K562 (cell line): ENCODE results near the gene STXBP4. TPM values are rescaled to one million over a fixed set of nuclear protein-coding genes. Genes with fewer than 3 reads are reported as not detected.
"Not testable (repeated sequence)": the region's sequence is repeated elsewhere in the genome, so short reads cannot be mapped to it uniquely, and the experiment has no call there.

ENCODE experiments used
- ATAC-seq: fragments of 200-7000 bp; cut with Tn5 transposase; 3 replicates; pipeline ENCODE4 v1.9.1; 2020; ENCODE audit warnings: moderate library complexity
- BruUV-seq: library from RNA; stranded (reverse); fragments of 400-500 nt; replicated peaks from 2 replicates; lab custom pipeline; 2021; lab: Mats Ljungman, UMichigan
- CTCF ChIA-PET: fragments of 300-600 bp; formaldehyde crosslinking; extraction: SDS; loops from one replicate; lab custom pipeline; 2021; ENCODE audit warnings: low intra/inter-chr PET ratio; lab: Yijun Ruan, JAX
- POLR2A ChIA-PET: fragments of 300-600, 350-650 bp; sonication (Branson Sonifier 250); formaldehyde crosslinking; extraction: SDS; loops from one replicate; lab custom pipeline; 2021; ENCODE audit warnings: antibody characterized with exemption, inconsistent platforms; lab: Yijun Ruan, JAX
- DNase-seq, 4 experiments: peaks; one replicate each; pipeline versions ENCODE4 v3.0.0 to v3.0.0-alpha.2; 2011 to 2018; ENCODE audit warnings: low spot score in 3 of 4, mixed read lengths in 3 of 4; ENCODE audit errors: extremely low read depth in 1 of 4
- FAIRE-seq: peaks from 2 replicates; lab custom pipeline; 2011; peaks lifted over from hg19 to GRCh38; lab: Jason Lieb, UNC
- H2AFZ ChIP-seq: 2 replicates; pipeline ENCODE4 v1.6.0; 2011; ENCODE audit warnings: low read depth, low read length, control low read depth, inconsistent platforms
- H3K27ac ChIP-seq: fragments of 200-600 bp; 3 replicates; pipeline ENCODE4 v1.8.0; 2011; ENCODE audit warnings: low read depth, mild to moderate bottlenecking, control low read depth, inconsistent platforms, low read length, moderate library complexity, mixed read lengths; ENCODE audit errors: extremely low read depth
- H3K27me3 ChIP-seq, 2 experiments: fragments of 300-600 bp in 1 of 2; 2 replicates in 1 of 2; 3 replicates in 1 of 2; pipeline versions ENCODE4 v1.6.0 to v1.8.0; 2011; ENCODE audit warnings: inconsistent platforms in 2 of 2, low read length in 2 of 2, mild to moderate bottlenecking in 1 of 2, mixed read lengths in 1 of 2, moderate library complexity in 1 of 2; ENCODE audit not compliant: control insufficient read depth in 2 of 2, insufficient read depth in 2 of 2
- H3K36me3 ChIP-seq: fragments of 300-600 bp; 3 replicates; pipeline ENCODE4 v1.8.0; 2011; ENCODE audit warnings: mild to moderate bottlenecking, low read length, inconsistent platforms; ENCODE audit not compliant: control insufficient read depth, insufficient read depth
- H3K4me1 ChIP-seq, 2 experiments: fragments of 200-600 bp in 1 of 2; replicated peaks in 1 of 2; 2 replicates in 1 of 2; 3 replicates in 1 of 2; pipeline versions ENCODE4 v1.5.1 to v1.8.0; 2011; ENCODE audit warnings: inconsistent platforms in 2 of 2, low read length in 2 of 2, mild to moderate bottlenecking in 1 of 2, mixed read lengths in 1 of 2, moderate library complexity in 1 of 2; ENCODE audit not compliant: control insufficient read depth in 2 of 2, insufficient read depth in 2 of 2
- H3K4me2 ChIP-seq: 2 replicates; pipeline ENCODE4 v1.6.1; 2011; ENCODE audit warnings: low read length, control low read depth, inconsistent platforms, mixed read lengths; ENCODE audit not compliant: insufficient read depth
- H3K4me3 ChIP-seq: fragments of 200-600 bp; sonication (generic), shearing (Covaris generic); 2 replicates; pipeline ENCODE4 v1.5.1; 2016; ENCODE audit warnings: control low read depth, inconsistent platforms
- H3K79me2 ChIP-seq: fragments of 200-600 bp; 3 replicates; pipeline ENCODE4 v1.8.0; 2011; ENCODE audit warnings: low read length, inconsistent platforms; ENCODE audit not compliant: control insufficient read depth, insufficient read depth
- H3K9ac ChIP-seq, 2 experiments: 2 replicates each; pipeline versions ENCODE4 v1.6.0 to v1.6.1; 2011; ENCODE audit warnings: low read depth in 2 of 2, low read length in 2 of 2, control low read depth in 1 of 2, inconsistent platforms in 1 of 2, mild to moderate bottlenecking in 1 of 2, mixed read lengths in 1 of 2; ENCODE audit not compliant: insufficient read depth in 1 of 2
- H3K9me1 ChIP-seq: one replicate; pipeline ENCODE4 v1.6.0; 2011; ENCODE audit warnings: inconsistent platforms, mild to moderate bottlenecking, low read length, moderate library complexity; ENCODE audit not compliant: control insufficient read depth, insufficient read depth
- H3K9me3 ChIP-seq: replicated peaks from 2 replicates; pipeline ENCODE4 v1.5.1; 2011; ENCODE audit warnings: low read depth, low read length, inconsistent platforms; ENCODE audit not compliant: control insufficient read depth, insufficient read depth
- H4K20me1 ChIP-seq: replicated peaks from 2 replicates; pipeline ENCODE4 v1.6.1; 2011; ENCODE audit warnings: low read length, inconsistent platforms, mixed read lengths; ENCODE audit not compliant: control insufficient read depth, insufficient read depth
- HOXB6 ChIP-seq: fragments of 250-450 bp; sonication (Bioruptor Pico); IDR thresholded peaks from 2 replicates; pipeline ENCODE4 v1.5.1; 2022; ENCODE audit warnings: mild to moderate bottlenecking, borderline replicate concordance
- KLF6 ChIP-seq: fragments of 250-450 bp; sonication (Bioruptor Pico); IDR thresholded peaks from 2 replicates; pipeline ENCODE4 v1.4.0; 2020; ENCODE audit warnings: mild to moderate bottlenecking, moderate library complexity, borderline replicate concordance
- RFX1 ChIP-seq: fragments of 450-650 bp; IDR thresholded peaks from 2 replicates; pipeline ENCODE4 v1.6.1; 2016; ENCODE audit warnings: mild to moderate bottlenecking, moderate library complexity
- SMARCC2 ChIP-seq: fragments of 450-650 bp; IDR thresholded peaks from 2 replicates; pipeline ENCODE4 v1.6.1; 2017; ENCODE audit warnings: antibody characterized with exemption, moderate library complexity, mild to moderate bottlenecking, low read depth
- ZNF586 ChIP-seq: fragments of 450-650 bp; formaldehyde crosslinking; conservative IDR thresholded peaks from 2 replicates; pipeline ENCODE4 v1.4.0; 2020; ENCODE audit warnings: mild to moderate bottlenecking, moderate library complexity
- WGBS: fragments of 100-300 bp; shearing (Covaris generic); methylation state at CpG from one replicate; pipeline ENCODE4 v1.1.6; 2016; ENCODE audit warnings: low coverage, mixed read lengths; ENCODE audit not compliant: insufficient coverage; ENCODE audit errors: missing lambda C conversion rate; 5-methylcytosine and 5-hydroxymethylcytosine counted together
- in situ Hi-C: fragments of 300-500 bp; cut with MboI; formaldehyde crosslinking; loops from 4 replicates; pipeline ENCODE4 v1.15.0; 2018; ENCODE audit warnings: inconsistent platforms, mixed read lengths
- intact Hi-C: fragments of 100-400 bp; cut with micrococcal nuclease; formaldehyde crosslinking; loops from 2 replicates; pipeline ENCODE4 v1.14.2; 2022
- polyA plus RNA-seq, 8 experiments: library from polyadenylated mRNA; depleted of rRNA in 4 of 8; stranded (reverse) in 5 of 8; unstranded in 3 of 8; fragments of >200 nt; fragmentation: Nextera tagmentation in 2 of 8; fragmentation: Illumina TruSeq in 1 of 8; extraction: Ambion mirVana in 2 of 8; extraction: Trizol in 1 of 8; gene quantifications; 2 replicates each; pipeline versions ENCODE4 v1.2.1 to v1.2.3, GENCODE V29; 2011 to 2014; ENCODE audit warnings: inconsistent platforms in 1 of 8, missing spikeins in 1 of 8
- total RNA-seq, 7 experiments: library from RNA; depleted of rRNA in 6 of 7; stranded (reverse); fragments of >200 nt in 6 of 7; fragmentation: Illumina TruSeq in 2 of 7; extraction: Trizol in 2 of 7; gene quantifications; 2 replicates each; pipeline versions ENCODE4 v1.2.1 to v1.2.3, GENCODE V29; 2011 to 2021; ENCODE audit warnings: low replicate concordance in 1 of 7

STXBP4 gene
- total and polyA plus RNA-seq, 9 of the 15 experiments (the other 6 are each of a cell fraction or from before 2014, with no cell fraction given): 11.6 to 23.2 (median 18.5) TPM

DNA sequence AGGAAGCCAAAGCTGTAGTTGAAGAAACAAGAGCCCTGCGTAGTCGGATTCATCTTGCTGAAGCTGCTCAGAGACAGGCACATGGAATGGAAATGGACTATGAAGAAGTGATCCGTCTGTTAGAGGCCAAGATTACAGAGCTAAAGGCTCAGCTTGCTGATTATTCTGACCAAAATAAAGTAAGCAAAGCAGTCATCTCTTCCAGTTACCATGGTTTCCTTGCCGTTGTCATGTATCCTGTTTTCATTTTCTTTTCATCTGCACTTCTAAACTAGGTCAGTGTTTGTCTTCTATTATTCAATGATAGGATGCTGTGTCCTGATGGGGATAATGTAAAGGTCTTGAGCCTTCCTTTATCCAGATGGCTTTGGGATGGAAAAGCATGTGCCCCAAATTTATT is 104.3 kb downstream of the STXBP4 start:
- ChIA-PET CTCF (no interaction called here), POLR2A (no interaction called here)
- H3K36me3 ChIP-seq: peaks cover 5% of the 10 kb centered on the region; the same call in 2 of the 3 replicates
- no peak overlapping the region for H3K27ac ChIP-seq
- H3K9ac ChIP-seq: no peak overlapping the region
- in situ Hi-C loops: no loop called here
- intact Hi-C loops: no loop called here
- no peaks in the 10 kb centered on the region for H3K9me1 ChIP-seq
- no peak overlapping the region for H3K4me2 ChIP-seq
- H3K79me2 ChIP-seq: no peaks in the 10 kb centered on the region
- peaks cover 0 to 31% of the 10 kb centered on the region in 2 experiments; a peak in 3 of 5 replicates for H3K4me1 ChIP-seq
- H3K4me3 ChIP-seq: no peak overlapping the region
- WGBS: 98% methylated on average over 4 of the region's 4 CpGs
- H3K27me3 ChIP-seq: no peaks in the 10 kb centered on the region
- no peak for FAIRE-seq
- no peak overlapping the region for H2AFZ ChIP-seq
- no peaks in the 10 kb centered on the region for H4K20me1 ChIP-seq
- no peak for ATAC-seq
- no peak for DNase-seq
- no TSS peak for BruUV-seq
- no peaks in the 10 kb centered on the region for H3K9me3 ChIP-seq
- TF ChIP-seq HOXB6 (CRISPR knock-in tag) (no peak), RFX1 (peak; percentile 41; the same call in 1 of the 2 replicates), KLF6 (no peak), SMARCC2 (no peak), ZNF586 (CRISPR knock-in tag) (no peak)

DNA sequence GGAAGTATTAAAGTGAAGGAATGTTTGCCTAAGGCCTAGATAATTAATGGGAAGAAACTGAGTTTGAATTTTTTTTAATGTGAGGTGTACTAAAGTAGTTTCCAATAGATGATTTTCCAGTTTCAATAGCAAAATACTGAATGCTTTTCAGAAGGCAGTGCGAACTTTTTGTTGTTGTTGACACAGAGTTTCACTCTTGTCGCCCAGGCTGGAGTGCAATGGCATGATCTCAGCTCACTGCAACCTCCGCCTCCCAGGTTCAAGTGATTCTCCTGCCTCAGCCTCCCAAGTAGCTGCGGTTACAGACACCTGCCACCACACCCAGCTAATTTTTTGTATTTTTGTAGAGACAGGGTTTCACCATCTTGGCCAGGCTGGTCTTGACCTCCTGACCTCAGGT is 104.9 kb downstream of the STXBP4 start:
- CTCF ChIA-PET, POLR2A ChIA-PET, FAIRE-seq, H3K9ac ChIP-seq, H3K27me3 ChIP-seq, H4K20me1 ChIP-seq, H3K9me1 ChIP-seq, H3K27ac ChIP-seq, intact Hi-C loops, DNase-seq, BruUV-seq, H3K9me3 ChIP-seq, ATAC-seq, H2AFZ ChIP-seq, in situ Hi-C loops, H3K36me3 ChIP-seq, H3K79me2 ChIP-seq, H3K4me2 ChIP-seq, H3K4me3 ChIP-seq: not testable (repeated sequence)
- WGBS: 92% methylated on average over 4 of the region's 4 CpGs
- H3K4me1 ChIP-seq: peaks cover 0 to 25% of the 10 kb centered on the region in 2 experiments; a peak in 3 of 5 replicates
